Kidney epithelial cell (primary cell): ENCODE data around the gene SFMBT2. TPM values are rescaled to one million over a fixed set of nuclear protein-coding genes. Genes with fewer than 3 reads are reported as not detected.

Experiments used
- DNase-seq: peaks from one replicate; pipeline ENCODE4 v3.0.0-alpha.2; 2010; ENCODE audit warnings: low read depth
- H3K27me3 ChIP-seq: 2 replicates; pipeline ENCODE4 v1.6.0; 2011; ENCODE audit warnings: low read length; ENCODE audit not compliant: control insufficient read depth, insufficient read depth
- H3K36me3 ChIP-seq: 2 replicates; pipeline ENCODE4 v1.5.1; 2011; ENCODE audit warnings: low read length; ENCODE audit not compliant: control insufficient read depth, insufficient read depth
- H3K4me3 ChIP-seq: 2 replicates; pipeline ENCODE4 v1.5.1; 2011; ENCODE audit warnings: low read depth, mild to moderate bottlenecking, control low read depth, low read length
- CTCF ChIP-seq: IDR thresholded peaks from 2 replicates; pipeline ENCODE4 v1.5.1; 2011; ENCODE audit warnings: mild to moderate bottlenecking, moderate library complexity, low read length, control low read depth, inconsistent platforms; ENCODE audit not compliant: insufficient read depth, poor library complexity, severe bottlenecking
- total RNA-seq: library from RNA; depleted of rRNA; stranded (reverse); fragments of >200 nt; gene quantifications from 2 replicates; pipeline ENCODE4 v1.2.3, GENCODE V29; 2015

SFMBT2 gene
- total RNA-seq, 1 donor from 2014 or later: 3.1 TPM

GRCh38 chr10:7445474-7446185 lies 34.8 kb upstream of the SFMBT2 start:
- H3K4me3 ChIP-seq: no peak overlapping the region
- DNase-seq: no peak
- no peak for TF ChIP-seq CTCF
- no peaks in the 10 kb centered on the region for H3K36me3 ChIP-seq
- peaks cover 2% of the 10 kb centered on the region for H3K27me3 ChIP-seq

GRCh38 chr10:7444551-7445121 lies 33.8 kb upstream of the SFMBT2 start:
- no peak for DNase-seq
- TF ChIP-seq CTCF: no peak

GRCh38 chr10:7443036-7443435 lies 32.2 kb upstream of the SFMBT2 start:
- no peak overlapping the region for H3K4me3 ChIP-seq
- H3K36me3 ChIP-seq: no peaks in the 10 kb centered on the region
- no peak for TF ChIP-seq CTCF
- no peak for DNase-seq
- peaks cover 2% of the 10 kb centered on the region for H3K27me3 ChIP-seq

More at GRCh38 chr10:7444551-7445121, 33.8 kb upstream of the SFMBT2 start:
- H3K36me3 ChIP-seq: no peaks in the 10 kb centered on the region
- peaks cover 2% of the 10 kb centered on the region for H3K27me3 ChIP-seq
- H3K4me3 ChIP-seq: no peak overlapping the region

GRCh38 chr10:7441403-7442147 lies 30.7 kb upstream of the SFMBT2 start:
- H3K27me3 ChIP-seq: peaks cover 2% of the 10 kb centered on the region
- no peak for TF ChIP-seq CTCF
- DNase-seq: no peak

GRCh38 chr10:7439696-7440095 lies 28.9 kb upstream of the SFMBT2 start:
- no peak for TF ChIP-seq CTCF
- Histone ChIP-seq H3K36me3 (no peaks in the 10 kb centered on the region), H3K27me3 (peaks cover under 1% of the 10 kb centered on the region), H3K4me3 (no peak overlapping the region)
- DNase-seq: no peak

More at GRCh38 chr10:7441403-7442147, 30.7 kb upstream of the SFMBT2 start:
- Histone ChIP-seq H3K4me3 (no peak overlapping the region), H3K36me3 (no peaks in the 10 kb centered on the region)
